NCI-H1694 treated with DMSO at 0.1 percent for 48 hours (cell line): Measurements from ENCODE around the gene LGR4.
A peak's percentile ranks its signal among the peaks of the same experiment; 100 is the strongest.
"Not testable (repeated sequence)": the region's sequence is repeated elsewhere in the genome, so short reads cannot be mapped to it uniquely, and the experiment has no call there.

Experiments used
- DNase-seq: peaks from one replicate; lab custom pipeline; 2025; lab: John Stamatoyannopoulos, UW

The LGR4 gene, protein sequence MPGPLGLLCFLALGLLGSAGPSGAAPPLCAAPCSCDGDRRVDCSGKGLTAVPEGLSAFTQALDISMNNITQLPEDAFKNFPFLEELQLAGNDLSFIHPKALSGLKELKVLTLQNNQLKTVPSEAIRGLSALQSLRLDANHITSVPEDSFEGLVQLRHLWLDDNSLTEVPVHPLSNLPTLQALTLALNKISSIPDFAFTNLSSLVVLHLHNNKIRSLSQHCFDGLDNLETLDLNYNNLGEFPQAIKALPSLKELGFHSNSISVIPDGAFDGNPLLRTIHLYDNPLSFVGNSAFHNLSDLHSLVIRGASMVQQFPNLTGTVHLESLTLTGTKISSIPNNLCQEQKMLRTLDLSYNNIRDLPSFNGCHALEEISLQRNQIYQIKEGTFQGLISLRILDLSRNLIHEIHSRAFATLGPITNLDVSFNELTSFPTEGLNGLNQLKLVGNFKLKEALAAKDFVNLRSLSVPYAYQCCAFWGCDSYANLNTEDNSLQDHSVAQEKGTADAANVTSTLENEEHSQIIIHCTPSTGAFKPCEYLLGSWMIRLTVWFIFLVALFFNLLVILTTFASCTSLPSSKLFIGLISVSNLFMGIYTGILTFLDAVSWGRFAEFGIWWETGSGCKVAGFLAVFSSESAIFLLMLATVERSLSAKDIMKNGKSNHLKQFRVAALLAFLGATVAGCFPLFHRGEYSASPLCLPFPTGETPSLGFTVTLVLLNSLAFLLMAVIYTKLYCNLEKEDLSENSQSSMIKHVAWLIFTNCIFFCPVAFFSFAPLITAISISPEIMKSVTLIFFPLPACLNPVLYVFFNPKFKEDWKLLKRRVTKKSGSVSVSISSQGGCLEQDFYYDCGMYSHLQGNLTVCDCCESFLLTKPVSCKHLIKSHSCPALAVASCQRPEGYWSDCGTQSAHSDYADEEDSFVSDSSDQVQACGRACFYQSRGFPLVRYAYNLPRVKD

GRCh38 chr11:27472398-27473016, at the start of gene LGR4:
Gene LGR4, minus strand, starts transcription at chr11:27472790. Its CDS starts 488 bp downstream, at chr11:27472302.
- peak; percentile 84 for DNase-seq

DNA sequence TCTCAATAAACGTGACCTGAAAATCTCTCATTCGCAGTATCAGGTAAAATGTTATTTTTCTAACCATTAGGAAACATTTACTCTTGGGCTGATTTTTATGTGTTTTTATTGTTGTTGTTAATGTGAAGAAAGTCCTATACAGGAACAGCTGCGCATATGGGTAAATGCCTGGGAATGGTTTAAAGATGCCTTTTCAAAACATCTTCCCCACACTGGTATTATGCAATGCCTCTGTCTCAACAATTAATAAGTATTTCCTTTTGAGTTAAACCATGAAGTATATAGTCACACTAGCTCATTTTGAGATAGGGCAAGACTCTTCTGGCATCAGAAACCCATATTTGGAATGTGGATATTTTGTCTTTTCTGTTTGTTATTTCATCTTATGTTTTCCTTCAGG, 47.6 kb upstream of the LGR4 start:
- DNase-seq = no peak

DNA sequence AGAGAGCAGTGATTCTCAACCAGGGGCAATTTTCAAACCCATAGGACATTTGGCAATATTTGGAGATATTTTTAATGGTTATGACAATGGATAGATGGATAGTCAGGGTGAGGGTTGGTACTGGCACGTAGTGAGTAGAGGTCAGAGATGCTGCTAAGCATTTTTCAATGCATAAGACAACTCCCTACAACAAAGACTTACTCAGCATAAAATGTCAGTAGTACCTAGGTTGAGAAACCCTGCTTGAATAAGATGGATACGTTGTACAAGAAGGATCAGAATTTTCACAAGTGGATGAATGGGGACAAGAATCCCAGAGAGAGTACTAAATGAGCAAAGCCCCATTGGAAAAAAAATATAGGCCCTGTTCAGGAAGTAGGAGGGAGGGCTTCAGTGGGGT, 45.9 kb upstream of the LGR4 start:
- DNase-seq = no peak

DNA sequence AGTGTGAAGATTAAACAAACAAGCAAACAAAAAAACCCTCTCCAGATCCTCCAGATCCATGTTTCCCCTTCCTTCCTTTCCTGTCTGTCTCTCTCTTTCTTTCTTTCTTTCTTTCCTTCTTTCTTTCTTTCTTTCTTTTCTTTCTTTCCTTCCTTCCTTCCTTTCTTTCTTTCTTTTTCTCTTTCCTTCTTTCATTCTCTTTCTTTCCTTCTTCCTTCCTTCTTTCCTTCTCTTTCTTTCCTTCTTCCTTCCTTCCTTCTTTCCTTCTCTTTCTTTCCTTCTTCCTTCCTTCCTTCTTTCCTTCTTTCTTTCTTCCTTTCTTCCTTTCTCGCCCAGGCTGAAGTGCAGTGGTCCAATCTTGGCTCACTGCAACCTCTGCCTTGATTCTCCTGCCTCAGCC, 44.9 kb upstream of the LGR4 start:
- not testable (repeated sequence) for DNase-seq

GRCh38 chr11:27514558-27514957, 42.0 kb upstream of the LGR4 start:
- no peak for DNase-seq

- no peak for DNase-seq
Measured at GRCh38 chr11:27514076-27514475, 41.5 kb upstream of the LGR4 start.

DNA sequence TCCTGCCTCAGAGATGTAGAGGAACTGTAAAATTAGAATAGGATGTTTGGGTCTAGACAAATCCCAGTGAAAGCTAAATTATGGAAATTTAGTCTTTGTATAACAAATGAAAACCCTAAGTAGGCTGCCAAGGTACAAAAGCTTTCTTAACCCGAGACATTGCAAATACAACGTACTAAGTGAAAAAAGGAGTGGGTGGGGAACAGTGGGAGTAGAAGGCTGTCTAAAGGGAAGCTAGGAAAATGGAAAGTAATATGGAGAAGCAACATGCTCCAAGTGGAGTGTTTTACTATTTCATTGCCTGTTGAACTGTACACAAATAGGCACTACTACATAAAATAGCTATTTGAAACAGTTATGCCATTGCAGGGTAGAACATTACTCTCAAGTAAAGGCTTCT, 40.8 kb upstream of the LGR4 start:
- DNase-seq = no peak

- no peak for DNase-seq
Measured at GRCh38 chr11:27512238-27512637, 39.6 kb upstream of the LGR4 start.

GRCh38 chr11:27509908-27510307, 37.3 kb upstream of the LGR4 start:
- DNase-seq = no peak

DNA sequence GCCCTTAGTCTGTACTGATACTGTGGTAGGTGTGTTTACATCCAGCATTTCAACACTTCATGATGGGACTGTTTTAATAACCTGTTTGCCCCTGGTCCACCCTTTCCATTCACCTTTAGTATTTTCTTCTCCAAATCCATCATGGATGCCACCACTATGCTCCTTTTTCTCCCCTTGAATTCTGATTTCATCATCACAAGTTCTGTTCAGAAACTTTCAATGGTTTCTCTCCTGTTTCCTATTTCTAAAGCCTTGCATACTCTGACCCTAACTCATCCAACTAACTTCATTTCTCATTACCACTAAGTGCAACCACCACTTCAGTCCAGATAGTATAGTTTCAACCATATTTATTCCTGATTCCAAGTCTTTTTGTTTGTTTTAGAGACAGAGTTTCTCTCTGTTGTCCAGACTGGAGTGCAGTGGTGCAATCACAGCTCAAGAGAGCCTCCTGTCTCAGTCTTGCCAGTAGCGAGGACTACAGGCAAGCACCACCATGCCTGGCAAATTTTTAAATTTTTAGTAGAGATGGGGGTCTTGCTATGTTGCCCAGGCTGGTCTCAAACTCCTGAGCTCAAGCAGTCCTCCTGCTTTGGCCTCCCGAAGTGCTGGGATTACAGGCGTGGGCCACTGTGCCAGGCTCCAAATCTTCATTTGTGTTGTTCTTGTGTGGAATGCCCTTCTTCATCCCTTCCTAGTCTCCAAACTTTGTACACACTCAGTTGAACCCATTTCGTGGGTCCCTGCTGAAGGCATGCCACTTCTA, 35.1 kb upstream of the LGR4 start:
- DNase-seq = no peak

- peak; percentile 86 for DNase-seq
Measured at GRCh38 chr11:27506200-27507182, 33.9 kb upstream of the LGR4 start, which contains the start of gene LIN7C. Gene LIN7C, minus strand, starts transcription at chr11:27506769. Its CDS starts 17 bp downstream, at chr11:27506752.

- no peak for DNase-seq
Measured at GRCh38 chr11:27505781-27506180, 33.2 kb upstream of the LGR4 start.

- DNase-seq = no peak
Measured at GRCh38 chr11:27504205-27504604, 31.6 kb upstream of the LGR4 start.

DNA sequence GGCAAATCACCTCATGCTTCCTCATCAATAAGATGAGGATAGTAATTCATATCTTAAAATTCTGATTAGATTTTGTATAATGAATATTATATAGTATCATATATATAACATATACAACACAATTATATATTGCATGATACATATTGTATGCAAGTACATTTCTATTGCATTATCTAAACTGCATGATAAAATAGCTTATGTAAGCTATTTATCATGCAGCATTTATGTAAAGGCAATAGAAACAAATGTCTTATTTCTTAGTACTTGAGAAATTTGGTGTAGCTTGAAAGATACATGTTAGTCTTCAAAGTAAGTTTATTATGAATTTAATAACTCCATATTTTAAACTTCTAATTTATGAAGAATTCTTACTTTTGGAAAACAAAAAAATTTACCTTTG, 28.5 kb upstream of the LGR4 start:
- DNase-seq = no peak

DNA sequence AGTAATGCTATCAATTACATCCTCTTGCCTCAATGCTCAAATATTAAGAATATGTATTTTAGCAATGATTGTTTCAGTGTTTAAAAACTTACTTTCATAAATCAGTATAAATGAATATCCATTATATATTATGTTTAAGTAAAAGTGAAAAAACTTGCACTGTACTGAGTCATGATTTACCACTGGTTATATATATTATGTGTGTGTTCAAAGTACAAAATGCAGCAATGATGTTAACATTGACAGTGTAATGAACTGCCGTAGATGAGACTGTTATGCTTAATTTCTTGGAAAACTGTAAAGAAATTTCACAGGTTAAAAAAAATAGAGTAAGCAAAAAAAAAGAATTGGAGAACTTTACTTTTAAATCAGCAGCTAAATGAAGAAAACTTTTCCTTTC, 25.3 kb upstream of the LGR4 start:
- no peak for DNase-seq

GRCh38 chr11:27497284-27497866, 24.8 kb upstream of the LGR4 start:
- DNase-seq = peak; percentile 15

DNA sequence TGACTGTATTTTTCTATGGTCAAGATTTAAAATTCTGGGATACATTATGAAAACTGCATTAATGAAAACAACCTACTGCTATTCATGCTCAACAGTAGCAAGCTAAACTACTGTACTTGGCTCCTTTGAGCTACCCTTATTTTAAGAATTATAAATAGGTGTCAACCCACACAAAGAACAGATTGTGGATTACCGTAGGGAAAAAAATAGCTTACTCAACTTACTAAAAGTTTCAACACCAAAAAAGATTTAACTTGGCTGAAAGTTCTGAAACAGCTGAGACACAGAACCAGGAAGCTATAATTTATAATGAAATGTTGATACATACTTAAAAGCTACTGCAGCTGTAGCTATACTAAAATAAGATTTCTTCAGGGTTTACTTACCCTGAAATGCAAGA, 23.9 kb upstream of the LGR4 start:
- no peak for DNase-seq

DNA sequence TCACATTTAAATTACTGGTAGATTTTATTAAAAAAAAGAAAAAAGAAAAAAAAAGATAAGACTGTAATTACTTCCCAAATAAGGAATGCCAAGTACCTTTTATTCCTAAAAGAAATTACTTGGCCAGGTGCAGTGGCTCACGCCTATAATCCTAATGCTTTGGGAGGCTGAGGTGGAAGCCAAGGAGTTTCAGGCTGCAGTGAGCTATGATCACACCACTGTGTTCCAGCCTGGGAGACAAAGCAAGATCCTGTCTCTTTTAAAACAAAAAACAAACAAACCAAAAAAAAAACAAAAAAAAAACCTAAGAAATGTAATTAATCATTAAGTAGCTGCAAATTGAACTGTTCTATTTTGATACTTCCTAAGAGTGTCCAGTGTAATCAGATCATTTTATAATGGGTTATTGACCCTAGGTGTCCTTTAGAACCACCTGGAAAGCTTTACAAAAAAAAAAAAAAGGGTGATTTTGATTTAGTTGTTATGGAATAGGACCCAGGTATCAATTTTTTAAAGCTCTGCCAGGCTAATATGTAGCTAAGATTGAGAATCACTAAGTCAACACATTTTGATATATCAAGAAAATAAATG, 23.2 kb upstream of the LGR4 start:
- no peak for DNase-seq

- DNase-seq = no peak
Measured at GRCh38 chr11:27489092-27489491, 16.5 kb upstream of the LGR4 start.

DNA sequence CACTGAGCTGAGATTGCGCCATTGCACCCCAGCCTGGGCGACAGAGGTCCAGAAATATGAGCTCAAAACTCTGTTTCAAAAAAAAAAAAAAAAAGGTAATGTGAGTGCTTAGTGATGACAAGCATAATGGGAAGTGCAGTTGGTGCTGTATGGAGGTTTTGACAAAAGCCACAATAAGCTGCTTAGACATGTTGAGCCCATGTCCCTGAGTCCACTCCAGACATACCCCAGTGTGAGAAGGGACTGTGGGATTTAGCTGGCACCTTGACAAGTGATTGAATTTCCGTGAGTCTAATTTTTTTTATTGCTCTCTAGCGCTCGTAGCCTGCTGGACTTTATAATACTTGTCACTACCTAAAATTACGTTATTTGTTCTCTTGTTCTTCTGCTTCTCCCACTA, 15.1 kb upstream of the LGR4 start:
- no peak for DNase-seq
